PC-9 (cell line): ENCODE data around the gene KIAA2012.
"Not testable (repeated sequence)": the region's sequence is repeated elsewhere in the genome, so short reads cannot be mapped to it uniquely, and the experiment has no call there.

Experiments used
- CTCF ChIP-seq: fragments of 200-600 bp; sonication (generic); conservative IDR thresholded peaks from 2 replicates; pipeline ENCODE4 v1.6.1; 2017; ENCODE audit warnings: mixed run types, antibody characterized with exemption, mild to moderate bottlenecking, moderate library complexity
- EZH2 ChIP-seq: fragments of 200-600 bp; sonication (generic); IDR thresholded peaks from 2 replicates; pipeline ENCODE4 v1.8.0; 2017; ENCODE audit warnings: antibody characterized with exemption, low read depth

DNA sequence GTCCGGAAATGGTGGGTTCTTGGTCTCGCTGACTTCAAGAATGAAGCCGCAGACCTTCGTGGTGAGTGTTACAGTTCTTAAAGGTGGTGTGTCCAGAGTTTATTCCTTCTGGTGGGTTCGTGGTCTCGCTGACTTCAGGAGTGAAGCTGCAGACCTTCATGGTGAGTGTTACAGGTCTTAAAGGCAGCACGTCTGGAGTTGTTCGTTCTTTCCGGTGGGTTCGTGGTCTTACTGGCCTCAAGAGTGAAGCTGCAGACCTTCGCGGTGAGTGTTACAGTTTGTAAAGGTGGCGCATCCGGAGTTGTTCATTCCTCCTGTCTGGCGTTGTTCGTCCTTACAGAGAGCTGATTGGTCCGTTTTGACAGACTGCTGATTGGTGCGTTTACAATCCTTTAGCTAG, 63.0 kb downstream of the KIAA2012 start:
- not testable (repeated sequence) for TF ChIP-seq CTCF, EZH2
